HCT116 (cell line): ENCODE results near the gene RNF220. TPM values are rescaled to one million over a fixed set of nuclear protein-coding genes. Genes with fewer than 3 reads are reported as not detected.

Experiments used
- ATAC-seq: fragments of 200-7000 bp; cut with Tn5 transposase; 2 replicates; pipeline ENCODE4 v1.9.1; 2020; ENCODE audit warnings: mild to moderate bottlenecking, moderate library complexity
- BruUV-seq: library from RNA; stranded (reverse); fragments of 400-500 nt; replicated peaks from 2 replicates; lab custom pipeline; 2021; lab: Mats Ljungman, UMichigan
- CTCF ChIA-PET: fragments of 300-600 bp; sonication (Branson Sonifier 250); formaldehyde crosslinking; loops from one replicate; lab custom pipeline; 2021; ENCODE audit warnings: antibody characterized with exemption; lab: Charles Lee
- POLR2A ChIA-PET: fragments of 300-600, 350-600 bp; sonication (Branson Sonifier 250); formaldehyde crosslinking; loops from one replicate; lab custom pipeline; 2021; ENCODE audit warnings: antibody characterized with exemption; lab: Charles Lee
- RAD21 ChIA-PET, 2 experiments: fragments of 300-600 bp; sonication (Branson Sonifier 250); formaldehyde crosslinking; loops; one replicate each; lab custom pipeline; 2023; ENCODE audit warnings: low total read pairs in 2 of 2; ENCODE audit not compliant: uncharacterized antibody in 2 of 2, unreplicated experiment in 2 of 2, low non-redundant PET in 1 of 2; lab: Charles Lee
- DNase-seq: peaks from one replicate; pipeline ENCODE4 v3.0.0-alpha.2; 2010; ENCODE audit warnings: low read depth, low spot score
- H2AFZ ChIP-seq: fragments of 200-600 bp; shearing (Covaris generic), sonication (generic); 2 replicates; pipeline ENCODE4 v1.6.1; 2017; ENCODE audit warnings: low read depth, mixed run types, mixed read lengths, antibody characterized with exemption, low read length; ENCODE audit not compliant: poor library complexity, severe bottlenecking
- H3K27ac ChIP-seq: 2 replicates; pipeline ENCODE4 v1.5.1; 2012; ENCODE audit warnings: low read depth, low read length
- H3K27me3 ChIP-seq: fragments of 200-600 bp; sonication (generic); 2 replicates; pipeline ENCODE4 v1.6.1; 2016; ENCODE audit warnings: mixed run types, low read length, mixed read lengths; ENCODE audit not compliant: insufficient read depth
- H3K36me3 ChIP-seq, 2 experiments: fragments of 200-500 bp in 1 of 2; fragments of 200-600 bp in 1 of 2; sonication (Bioruptor generic) in 1 of 2; sonication (generic) in 1 of 2; 2 replicates each; pipeline versions ENCODE4 v1.5.1 to v1.6.1; 2014 to 2016; ENCODE audit warnings: low read length in 2 of 2, inconsistent platforms in 1 of 2, mixed read lengths in 1 of 2, mixed run types in 1 of 2; ENCODE audit not compliant: insufficient read depth in 2 of 2, control insufficient read depth in 1 of 2
- H3K4me1 ChIP-seq, 2 experiments: fragments of 200-600 bp in 1 of 2; sonication (generic) in 1 of 2; 2 replicates each; pipeline versions ENCODE4 v1.5.1 to v1.6.1; 2012 to 2017; ENCODE audit warnings: low read length in 2 of 2, inconsistent platforms in 1 of 2, mild to moderate bottlenecking in 1 of 2, mixed read lengths in 1 of 2, mixed run types in 1 of 2, moderate library complexity in 1 of 2; ENCODE audit not compliant: insufficient read depth in 2 of 2, control insufficient read depth in 1 of 2
- H3K4me2 ChIP-seq: fragments of 200-600 bp; sonication (generic); 2 replicates; pipeline ENCODE4 v1.6.1; 2017; ENCODE audit warnings: mixed run types, low read length, mixed read lengths
- H3K4me3 ChIP-seq, 2 experiments: fragments of 200-600 bp in 1 of 2; sonication (generic) in 1 of 2; replicated peaks in 1 of 2; 2 replicates each; pipeline ENCODE4 v1.5.1; 2011 to 2016; ENCODE audit warnings: low read length in 2 of 2, control low read depth in 1 of 2, low read depth in 1 of 2, mild to moderate bottlenecking in 1 of 2, mixed read lengths in 1 of 2, mixed run types in 1 of 2
- H3K79me2 ChIP-seq: fragments of 200-600 bp; sonication (generic); 2 replicates; pipeline ENCODE4 v1.6.1; 2017; ENCODE audit warnings: mild to moderate bottlenecking, mixed run types, low read length, moderate library complexity, mixed read lengths; ENCODE audit not compliant: insufficient read depth
- H3K9ac ChIP-seq: fragments of 200-600 bp; sonication (generic); 2 replicates; pipeline ENCODE4 v1.6.1; 2016; ENCODE audit warnings: low read length, mixed read lengths
- H3K9me2 ChIP-seq: fragments of 200-600 bp; sonication (generic), shearing (Covaris generic); 2 replicates; pipeline ENCODE4 v1.6.1; 2017; ENCODE audit warnings: mixed run types, mild to moderate bottlenecking, moderate library complexity; ENCODE audit not compliant: insufficient read depth
- H3K9me3 ChIP-seq, 2 experiments: fragments of 200-500 bp in 1 of 2; fragments of 200-600 bp in 1 of 2; sonication (Bioruptor generic) in 1 of 2; sonication (generic) in 1 of 2; 2 replicates each; pipeline ENCODE4 v1.6.1; 2014 to 2017; ENCODE audit warnings: low read length in 2 of 2, mixed read lengths in 2 of 2, inconsistent platforms in 1 of 2, low read depth in 1 of 2, mild to moderate bottlenecking in 1 of 2, mixed run types in 1 of 2, moderate library complexity in 1 of 2; ENCODE audit not compliant: control insufficient read depth in 1 of 2, insufficient read depth in 1 of 2
- H4K20me1 ChIP-seq: fragments of 200-600 bp; sonication (generic), shearing (Covaris generic); 2 replicates; pipeline ENCODE4 v1.6.1; 2017; ENCODE audit warnings: mixed run types, mild to moderate bottlenecking, moderate library complexity; ENCODE audit not compliant: insufficient read depth
- CBX3 ChIP-seq: IDR thresholded peaks from 2 replicates; pipeline ENCODE4 v1.6.1; 2012; ENCODE audit warnings: low read depth
- CEBPB ChIP-seq: IDR thresholded peaks from 2 replicates; pipeline ENCODE4 v1.6.1; 2012; ENCODE audit warnings: low read depth
- EGR1 ChIP-seq: IDR thresholded peaks from 2 replicates; pipeline ENCODE4 v1.6.1; 2012; ENCODE audit warnings: low read depth
- ELF1 ChIP-seq: IDR thresholded peaks from 2 replicates; pipeline ENCODE4 v1.6.1; 2012; ENCODE audit warnings: low read depth, borderline replicate concordance
- EZH2 ChIP-seq: fragments of 200-600 bp; sonication (generic); IDR thresholded peaks from 2 replicates; pipeline ENCODE4 v1.6.1; 2017; ENCODE audit warnings: antibody characterized with exemption, mixed run types
- FOSL1 ChIP-seq: IDR thresholded peaks from 2 replicates; pipeline ENCODE4 v1.6.1; 2012; ENCODE audit warnings: low read depth
- JUND ChIP-seq: IDR thresholded peaks from 2 replicates; pipeline ENCODE4 v1.6.1; 2012
- POLR2A ChIP-seq: IDR thresholded peaks from 2 replicates; pipeline ENCODE4 v1.7.0; 2011; ENCODE audit warnings: borderline replicate concordance; ENCODE audit not compliant: insufficient read depth, insufficient read length; ENCODE audit errors: extremely low read depth
- SIN3A ChIP-seq: IDR thresholded peaks from 2 replicates; pipeline ENCODE4 v1.6.1; 2012; ENCODE audit warnings: low read depth
- SP1 ChIP-seq: IDR thresholded peaks from 2 replicates; pipeline ENCODE4 v1.6.1; 2012; ENCODE audit warnings: low read depth
- SRF ChIP-seq: IDR thresholded peaks from 2 replicates; pipeline ENCODE4 v1.6.1; 2012; ENCODE audit warnings: low read depth
- TCF7L2 ChIP-seq: IDR thresholded peaks from 2 replicates; pipeline ENCODE4 v1.7.0; 2011; ENCODE audit warnings: borderline replicate concordance, inconsistent platforms; ENCODE audit not compliant: insufficient read depth, insufficient read length; ENCODE audit errors: extremely low read depth
- YY1 ChIP-seq: IDR thresholded peaks from 2 replicates; pipeline ENCODE4 v1.6.1; 2011; ENCODE audit warnings: low read length, low read depth, moderate library complexity, mild to moderate bottlenecking; ENCODE audit not compliant: insufficient replicate concordance; ENCODE audit errors: extremely low read depth
- ZFX ChIP-seq: fragments of 450-650 bp; IDR thresholded peaks from 2 replicates; pipeline ENCODE4 v1.6.1; 2017
- ZNF274 ChIP-seq: fragments of 200-500 bp; sonication (Bioruptor generic); IDR thresholded peaks from 2 replicates; pipeline ENCODE4 v1.6.1; 2014; ENCODE audit warnings: mild to moderate bottlenecking, low read depth, low read length, inconsistent platforms
- intact Hi-C: fragments of 100-400 bp; cut with micrococcal nuclease; formaldehyde crosslinking; loops from 2 replicates; pipeline ENCODE4 v1.10.0; 2022
- total RNA-seq: library from RNA; stranded (reverse); gene quantifications from one replicate; pipeline ENCODE4 v1.2.1, GENCODE V29; 2021; ENCODE audit not compliant: unreplicated experiment
- TF ChIP-seq, protein P1 (sequence below), 3 experiments: fragments of 200-600 bp in 1 of 3; sonication (generic) in 1 of 3; IDR thresholded peaks in 2 of 3; conservative IDR thresholded peaks in 1 of 3; 2 replicates each; pipeline ENCODE4 v1.5.1; 2012 to 2017; ENCODE audit warnings: low read depth in 2 of 3, low read length in 2 of 3, antibody characterized with exemption in 1 of 3, borderline replicate concordance in 1 of 3, control low read depth in 1 of 3, mild to moderate bottlenecking in 1 of 3, mixed read lengths in 1 of 3, mixed run types in 1 of 3, moderate library complexity in 1 of 3; ENCODE audit not compliant: insufficient read depth in 1 of 3
- TF ChIP-seq, protein P2 (sequence below): IDR thresholded peaks from 2 replicates; pipeline ENCODE4 v1.6.1; 2012
- TF ChIP-seq, protein P3 (sequence below): IDR thresholded peaks from 2 replicates; pipeline ENCODE4 v1.6.1; 2012; ENCODE audit warnings: low read depth
- TF ChIP-seq, protein P4 (sequence below): IDR thresholded peaks from 2 replicates; pipeline ENCODE4 v1.6.1; 2012

Gene RNF220
- total RNA-seq, 1 experiment from 2014 or later = 84.5 TPM

DNA sequence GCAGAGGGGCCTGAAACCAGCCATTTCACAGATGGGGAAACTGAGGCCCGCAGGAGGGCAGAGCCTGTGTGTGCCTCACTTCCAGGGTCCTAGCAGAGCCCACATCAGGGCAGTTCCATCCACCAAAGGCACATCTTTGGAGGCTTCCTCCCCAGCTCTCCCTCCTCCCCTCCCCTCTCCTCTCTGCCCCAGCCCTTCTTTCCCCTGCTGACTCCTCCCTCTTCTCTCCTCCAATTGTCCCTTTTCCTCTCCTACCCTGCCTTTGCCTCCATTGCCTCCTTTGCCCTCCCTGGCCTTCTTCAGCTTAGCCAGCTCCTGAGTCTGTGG lies 212.6 kb downstream of the RNF220 start:
- no peaks in the 10 kb centered on the region for H3K9me2 ChIP-seq
- intact Hi-C loops = no loop called here
- no peak overlapping the region for H3K9ac ChIP-seq
- no peak overlapping the region for H3K4me2 ChIP-seq
- no peak overlapping the region for H2AFZ ChIP-seq
- RAD21 ChIA-PET = no interaction called here
- no peaks in the 10 kb centered on the region for H3K9me3 ChIP-seq
- no peak for TF ChIP-seq ZFX
- no peak for TF ChIP-seq JUND
- TF ChIP-seq, protein P1, sequence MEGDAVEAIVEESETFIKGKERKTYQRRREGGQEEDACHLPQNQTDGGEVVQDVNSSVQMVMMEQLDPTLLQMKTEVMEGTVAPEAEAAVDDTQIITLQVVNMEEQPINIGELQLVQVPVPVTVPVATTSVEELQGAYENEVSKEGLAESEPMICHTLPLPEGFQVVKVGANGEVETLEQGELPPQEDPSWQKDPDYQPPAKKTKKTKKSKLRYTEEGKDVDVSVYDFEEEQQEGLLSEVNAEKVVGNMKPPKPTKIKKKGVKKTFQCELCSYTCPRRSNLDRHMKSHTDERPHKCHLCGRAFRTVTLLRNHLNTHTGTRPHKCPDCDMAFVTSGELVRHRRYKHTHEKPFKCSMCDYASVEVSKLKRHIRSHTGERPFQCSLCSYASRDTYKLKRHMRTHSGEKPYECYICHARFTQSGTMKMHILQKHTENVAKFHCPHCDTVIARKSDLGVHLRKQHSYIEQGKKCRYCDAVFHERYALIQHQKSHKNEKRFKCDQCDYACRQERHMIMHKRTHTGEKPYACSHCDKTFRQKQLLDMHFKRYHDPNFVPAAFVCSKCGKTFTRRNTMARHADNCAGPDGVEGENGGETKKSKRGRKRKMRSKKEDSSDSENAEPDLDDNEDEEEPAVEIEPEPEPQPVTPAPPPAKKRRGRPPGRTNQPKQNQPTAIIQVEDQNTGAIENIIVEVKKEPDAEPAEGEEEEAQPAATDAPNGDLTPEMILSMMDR (IDR thresholded peaks at IDR 0.05 in 2 of 3, conservative IDR thresholded peaks at IDR 0.05 in 1 of 3; ENCODE audit: borderline replicate concordance in 1 of 3, insufficient read depth in 1 of 3, low read depth in 2 of 3, low read length in 2 of 3) = no peak
- no peak for TF ChIP-seq CBX3
- no peak for TF ChIP-seq SRF
- TF ChIP-seq, protein P2, sequence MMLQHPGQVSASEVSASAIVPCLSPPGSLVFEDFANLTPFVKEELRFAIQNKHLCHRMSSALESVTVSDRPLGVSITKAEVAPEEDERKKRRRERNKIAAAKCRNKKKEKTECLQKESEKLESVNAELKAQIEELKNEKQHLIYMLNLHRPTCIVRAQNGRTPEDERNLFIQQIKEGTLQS = no peak
- TF ChIP-seq SP1 = no peak
- no peak for TF ChIP-seq YY1
- TF ChIP-seq FOSL1 = no peak
- TF ChIP-seq CEBPB = no peak
- TF ChIP-seq, protein P3, sequence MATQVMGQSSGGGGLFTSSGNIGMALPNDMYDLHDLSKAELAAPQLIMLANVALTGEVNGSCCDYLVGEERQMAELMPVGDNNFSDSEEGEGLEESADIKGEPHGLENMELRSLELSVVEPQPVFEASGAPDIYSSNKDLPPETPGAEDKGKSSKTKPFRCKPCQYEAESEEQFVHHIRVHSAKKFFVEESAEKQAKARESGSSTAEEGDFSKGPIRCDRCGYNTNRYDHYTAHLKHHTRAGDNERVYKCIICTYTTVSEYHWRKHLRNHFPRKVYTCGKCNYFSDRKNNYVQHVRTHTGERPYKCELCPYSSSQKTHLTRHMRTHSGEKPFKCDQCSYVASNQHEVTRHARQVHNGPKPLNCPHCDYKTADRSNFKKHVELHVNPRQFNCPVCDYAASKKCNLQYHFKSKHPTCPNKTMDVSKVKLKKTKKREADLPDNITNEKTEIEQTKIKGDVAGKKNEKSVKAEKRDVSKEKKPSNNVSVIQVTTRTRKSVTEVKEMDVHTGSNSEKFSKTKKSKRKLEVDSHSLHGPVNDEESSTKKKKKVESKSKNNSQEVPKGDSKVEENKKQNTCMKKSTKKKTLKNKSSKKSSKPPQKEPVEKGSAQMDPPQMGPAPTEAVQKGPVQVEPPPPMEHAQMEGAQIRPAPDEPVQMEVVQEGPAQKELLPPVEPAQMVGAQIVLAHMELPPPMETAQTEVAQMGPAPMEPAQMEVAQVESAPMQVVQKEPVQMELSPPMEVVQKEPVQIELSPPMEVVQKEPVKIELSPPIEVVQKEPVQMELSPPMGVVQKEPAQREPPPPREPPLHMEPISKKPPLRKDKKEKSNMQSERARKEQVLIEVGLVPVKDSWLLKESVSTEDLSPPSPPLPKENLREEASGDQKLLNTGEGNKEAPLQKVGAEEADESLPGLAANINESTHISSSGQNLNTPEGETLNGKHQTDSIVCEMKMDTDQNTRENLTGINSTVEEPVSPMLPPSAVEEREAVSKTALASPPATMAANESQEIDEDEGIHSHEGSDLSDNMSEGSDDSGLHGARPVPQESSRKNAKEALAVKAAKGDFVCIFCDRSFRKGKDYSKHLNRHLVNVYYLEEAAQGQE = no peak
- TF ChIP-seq TCF7L2 = no peak
- TF ChIP-seq, protein P4, sequence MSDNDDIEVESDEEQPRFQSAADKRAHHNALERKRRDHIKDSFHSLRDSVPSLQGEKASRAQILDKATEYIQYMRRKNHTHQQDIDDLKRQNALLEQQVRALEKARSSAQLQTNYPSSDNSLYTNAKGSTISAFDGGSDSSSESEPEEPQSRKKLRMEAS = no peak
- no peak for TF ChIP-seq SIN3A
- TF ChIP-seq ZNF274 = no peak
- TF ChIP-seq ELF1 = no peak
- no peak for TF ChIP-seq EGR1
- no peak for TF ChIP-seq EZH2
- no peak for TF ChIP-seq POLR2A
- H4K20me1 ChIP-seq = no peaks in the 10 kb centered on the region
- POLR2A ChIA-PET = no interaction called here
- no TSS peak for BruUV-seq
- ATAC-seq (no peak), DNase-seq (no peak)
- no peak overlapping the region for H3K27ac ChIP-seq
- CTCF ChIA-PET = no interaction called here
- H3K36me3 ChIP-seq = no peaks in the 10 kb centered on the region
- peaks cover 0 to 2% of the 10 kb centered on the region in 2 experiments; a peak in 2 of 4 replicates for H3K4me1 ChIP-seq
- H3K4me3 ChIP-seq = no peak overlapping the region
- H3K79me2 ChIP-seq = no peaks in the 10 kb centered on the region
- H3K27me3 ChIP-seq = no peaks in the 10 kb centered on the region
